Mucosa of descending colon (tissue), 3 donors: Measurements from ENCODE around the gene ADGRG1. TPM values are rescaled to one million over a fixed set of nuclear protein-coding genes. Genes with fewer than 3 reads are reported as not detected.

ENCODE experiments used
- ATAC-seq: fragments of 200-7000 bp; cut with Tn5 transposase; one replicate; pipeline ENCODE4 v1.9.1; 2020; ENCODE audit warnings: mild to moderate bottlenecking, moderate library complexity
- DNase-seq, 3 donors: peaks; one replicate each; pipeline ENCODE4 v3.0.0-alpha.2; 2020
- H3K36me3 ChIP-seq: fragments of 200-600 bp; one replicate; pipeline ENCODE4 v1.8.0; 2021; ENCODE audit warnings: low read depth, mild to moderate bottlenecking
- H3K4me1 ChIP-seq: fragments of 200-600 bp; one replicate; pipeline ENCODE4 v1.8.0; 2021; ENCODE audit warnings: low read depth, mild to moderate bottlenecking
- H3K4me3 ChIP-seq: fragments of 200-600 bp; one replicate; pipeline ENCODE4 v1.8.0; 2021; ENCODE audit warnings: mild to moderate bottlenecking
- H3K9me3 ChIP-seq: fragments of 200-600 bp; one replicate; pipeline ENCODE4 v1.8.0; 2021; ENCODE audit warnings: mild to moderate bottlenecking
- intact Hi-C, 2 donors: fragments of 100-400 bp; cut with DNase I in 1 of 2; cut with micrococcal nuclease in 1 of 2; formaldehyde crosslinking; loops; one replicate each; pipeline versions ENCODE4 v1.11.0 to v1.11.1; 2022; cut with DNase I, micrococcal nuclease
- long read RNA-seq, 2 donors: library from polyadenylated mRNA; unstranded; transcript quantifications; one replicate each; pipeline ENCODE4 v2.0.0, GENCODE V29; 2019 to 2021
- total RNA-seq, 3 donors: library from RNA; stranded (reverse); fragmentation: NEBNext Ultra II Directional in 2 of 3; extraction: Animal tissue kit (Norgen Biotek cat#: 25700) in 2 of 3; gene quantifications; one replicate each; pipeline versions ENCODE4 v1.2.1 to v1.2.4, GENCODE V29; 2021 to 2023
- TF ChIP-seq, protein P1 (sequence below): fragments of 200-600 bp; IDR thresholded peaks from one replicate; pipeline ENCODE4 v1.8.0; 2022; ENCODE audit warnings: antibody characterized with exemption, mild to moderate bottlenecking
- donor health status: DM: no; HTN: no; CAD: no; lungs with moderate emphysema.
- donor health status: DM: no; HTN: no; CAD: no.
- donor health status: DM: no; HTN: yes; CAD: no.

The ADGRG1 gene
- 100 to 1,000 TPM in 1 of 3 donors, 10 to 100 TPM in 2; 37.0 to 104 (median 98.4) TPM for total RNA-seq
- long read RNA-seq, donor 1, full-length matches to known transcripts, result 6 of 32 reads
- long read RNA-seq, donor 1, partial matches to known transcripts, result 14 of 32 reads
- long read RNA-seq, donor 1, other reads (novel, unspliced or antisense), result 12 of 32 reads
- long read RNA-seq, donor 2, partial matches to known transcripts, result 7 of 16 reads
- long read RNA-seq, donor 2, other reads (novel, unspliced or antisense), result 6 of 16 reads

DNA sequence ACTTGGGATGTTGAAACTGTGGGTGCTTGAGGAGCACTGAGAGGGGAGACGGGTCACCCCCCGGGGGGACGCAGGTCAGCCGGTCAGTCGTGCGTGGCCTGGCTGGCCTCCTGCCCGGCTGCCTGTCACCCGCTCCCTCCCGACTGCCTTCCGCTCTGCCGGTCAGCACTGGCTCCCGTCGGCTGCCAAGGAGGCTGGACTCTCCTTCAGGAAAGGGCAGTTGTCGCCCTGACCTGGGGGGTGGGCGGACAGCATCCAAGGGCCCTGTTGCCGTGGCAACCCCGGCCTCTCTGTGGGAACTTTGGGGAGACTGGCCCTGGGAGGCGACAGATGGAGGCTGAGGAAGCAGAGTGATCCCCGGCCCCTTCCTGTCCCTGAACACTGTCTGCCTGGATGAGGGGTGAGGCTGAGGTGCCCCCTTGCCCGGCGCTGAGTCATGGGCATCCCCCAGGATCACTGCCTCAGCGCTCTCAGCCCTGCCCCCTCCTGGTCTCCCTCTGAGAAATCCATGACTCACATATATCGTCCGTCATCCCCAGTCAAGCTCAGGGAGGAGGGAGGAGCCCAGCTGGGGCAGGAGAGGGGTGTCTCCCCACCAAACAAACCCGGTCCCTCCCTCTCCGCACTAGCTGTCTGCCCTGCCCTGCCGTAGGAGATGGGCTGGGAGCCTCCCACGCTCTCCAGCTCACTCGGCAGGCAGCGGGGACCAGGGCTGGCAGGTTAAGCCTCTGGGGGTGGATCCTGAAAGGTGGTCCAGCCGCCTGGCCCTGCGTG, at the start of gene ADGRG1:
ADGRG1 (plus strand) TSS at position 623 of the 774 bp plus-strand sequence. CDS start 21,658 bp downstream, outside the sequence.
- H3K9me3 ChIP-seq, result no peaks in the 10 kb centered on the region
- intact Hi-C loops, result no loop called here
- peaks cover 3% of the 10 kb centered on the region for H3K4me1 ChIP-seq
- TF ChIP-seq, protein P1, sequence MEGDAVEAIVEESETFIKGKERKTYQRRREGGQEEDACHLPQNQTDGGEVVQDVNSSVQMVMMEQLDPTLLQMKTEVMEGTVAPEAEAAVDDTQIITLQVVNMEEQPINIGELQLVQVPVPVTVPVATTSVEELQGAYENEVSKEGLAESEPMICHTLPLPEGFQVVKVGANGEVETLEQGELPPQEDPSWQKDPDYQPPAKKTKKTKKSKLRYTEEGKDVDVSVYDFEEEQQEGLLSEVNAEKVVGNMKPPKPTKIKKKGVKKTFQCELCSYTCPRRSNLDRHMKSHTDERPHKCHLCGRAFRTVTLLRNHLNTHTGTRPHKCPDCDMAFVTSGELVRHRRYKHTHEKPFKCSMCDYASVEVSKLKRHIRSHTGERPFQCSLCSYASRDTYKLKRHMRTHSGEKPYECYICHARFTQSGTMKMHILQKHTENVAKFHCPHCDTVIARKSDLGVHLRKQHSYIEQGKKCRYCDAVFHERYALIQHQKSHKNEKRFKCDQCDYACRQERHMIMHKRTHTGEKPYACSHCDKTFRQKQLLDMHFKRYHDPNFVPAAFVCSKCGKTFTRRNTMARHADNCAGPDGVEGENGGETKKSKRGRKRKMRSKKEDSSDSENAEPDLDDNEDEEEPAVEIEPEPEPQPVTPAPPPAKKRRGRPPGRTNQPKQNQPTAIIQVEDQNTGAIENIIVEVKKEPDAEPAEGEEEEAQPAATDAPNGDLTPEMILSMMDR, result no peak
- no peaks in the 10 kb centered on the region for H3K36me3 ChIP-seq
- H3K4me3 ChIP-seq, result no peak within 1 kb of the TSS
- DNase-seq (peak in 1 of 3 donors; percentile 67), ATAC-seq (peak; percentile 60)

DNA sequence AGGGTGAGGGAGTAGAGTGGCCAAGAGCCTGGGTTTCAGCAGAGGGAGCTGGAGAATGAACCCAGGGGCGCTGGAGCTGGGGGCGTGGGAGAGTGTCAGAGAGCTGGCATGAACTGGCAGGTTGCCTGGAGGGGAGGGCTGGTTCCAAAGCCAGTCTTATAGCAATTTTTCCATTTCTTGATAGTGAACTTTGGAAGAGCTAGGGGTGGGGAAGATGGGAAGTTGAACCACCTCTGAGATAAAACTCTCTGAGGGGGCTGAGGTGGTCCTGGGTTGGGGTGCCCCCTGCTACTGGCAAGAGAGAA, 49.1 kb upstream of the ADGRG1 start:
- DNase-seq (no peak), ATAC-seq (no peak)
- Histone ChIP-seq H3K36me3 (no peaks in the 10 kb centered on the region), H3K4me1 (no peaks in the 10 kb centered on the region), H3K4me3 (no peak overlapping the region), H3K9me3 (no peaks in the 10 kb centered on the region)
- intact Hi-C loops, result loop anchor here in 1 of 2 donors (10.0 kb wide), 1 partner anchor 145 kb away; no protein-coding TSS in a partner anchor
- TF ChIP-seq, protein P1, result no peak

DNA sequence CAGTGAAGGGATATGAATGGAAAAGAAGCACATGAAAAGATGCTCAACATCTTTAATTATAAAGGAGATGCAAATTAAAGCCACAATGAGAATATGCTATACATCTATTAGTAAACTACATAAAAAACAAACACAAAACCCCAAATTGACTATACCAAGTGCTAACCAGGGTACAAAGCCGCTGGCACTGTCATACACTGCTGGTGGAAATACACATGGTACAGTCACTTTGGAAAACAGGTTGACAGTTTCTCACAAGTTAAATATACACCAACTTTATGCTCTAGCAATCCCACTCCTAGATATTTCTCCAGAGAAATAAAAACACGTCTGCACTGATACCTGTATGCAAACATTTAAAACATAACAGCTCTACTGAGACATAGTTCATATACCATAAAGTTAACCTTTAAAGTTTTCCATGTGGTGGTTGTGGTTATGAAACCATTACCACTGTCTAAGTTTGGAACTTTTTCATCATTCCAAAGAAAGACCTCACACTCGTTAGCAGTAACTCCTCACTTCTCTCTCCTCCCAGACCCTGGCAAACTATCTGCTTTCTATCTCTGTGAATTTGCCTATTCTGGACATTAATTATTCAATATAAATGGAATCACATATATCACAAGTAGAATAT, 43.3 kb upstream of the ADGRG1 start:
- intact Hi-C loops, result no loop called here
- ATAC-seq (no peak), DNase-seq (no peak)
- TF ChIP-seq, protein P1, result no peak
- Histone ChIP-seq H3K9me3 (no peaks in the 10 kb centered on the region), H3K4me3 (no peak overlapping the region), H3K36me3 (no peaks in the 10 kb centered on the region), H3K4me1 (no peaks in the 10 kb centered on the region)

DNA sequence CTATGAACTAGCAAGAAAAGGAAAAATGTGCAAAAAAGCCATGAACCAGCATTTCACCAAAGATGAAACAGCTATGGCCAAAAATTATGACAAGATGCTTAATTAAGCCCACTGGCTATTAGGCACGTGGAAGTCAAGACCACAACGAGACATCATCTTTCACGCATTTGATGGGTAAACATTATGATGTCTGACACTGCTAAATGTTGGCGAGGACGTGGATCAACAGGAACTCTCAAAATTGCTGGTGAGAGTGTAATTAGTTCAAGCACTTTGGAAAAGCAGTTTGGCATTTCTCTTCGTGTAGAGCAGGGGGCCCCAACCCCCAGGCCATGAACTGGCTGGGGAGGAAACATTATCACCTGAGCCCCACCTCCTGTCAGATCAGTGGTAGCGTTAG, 39.6 kb upstream of the ADGRG1 start:
- DNase-seq (no peak), ATAC-seq (no peak)
- Histone ChIP-seq H3K4me3 (no peak overlapping the region), H3K4me1 (no peaks in the 10 kb centered on the region), H3K9me3 (no peaks in the 10 kb centered on the region), H3K36me3 (no peaks in the 10 kb centered on the region)
- TF ChIP-seq, protein P1, result no peak
- intact Hi-C loops, result no loop called here

DNA sequence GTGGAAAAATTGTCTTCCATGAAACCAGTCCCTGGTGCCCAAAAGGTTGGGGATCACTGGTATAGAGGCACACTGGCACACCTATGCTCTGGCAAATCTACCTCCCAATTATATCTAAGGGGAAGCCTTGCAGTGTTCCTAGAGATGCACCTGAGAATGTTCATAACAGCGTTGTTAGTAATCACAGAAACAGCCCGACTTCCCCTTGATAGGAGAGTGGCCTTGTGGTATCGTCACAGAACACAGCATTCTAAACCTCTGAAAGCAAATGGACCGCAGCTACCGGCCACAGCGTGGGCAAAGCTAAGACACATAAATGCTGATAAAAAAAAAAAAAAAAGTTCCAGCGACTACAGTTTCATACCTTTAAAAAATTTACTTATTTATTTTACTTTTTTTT, 39.1 kb upstream of the ADGRG1 start:
- intact Hi-C loops, result no loop called here
- H3K36me3 ChIP-seq, result no peaks in the 10 kb centered on the region

More for the DNA sequence above, 39.1 kb upstream of the ADGRG1 start:
- TF ChIP-seq, protein P1, result no peak
- no peak overlapping the region for H3K4me3 ChIP-seq
- H3K4me1 ChIP-seq, result no peaks in the 10 kb centered on the region
- no peaks in the 10 kb centered on the region for H3K9me3 ChIP-seq
- DNase-seq (no peak), ATAC-seq (no peak)
